ENCODE measurements around the gene SLF2. TPM values are rescaled to one million over a fixed set of nuclear protein-coding genes. Genes with fewer than 3 reads are reported as not detected.

SLF2 gene
- polyA plus RNA-seq, 4 donors: 31.4 to 47.1 (median 34.5) TPM

- no peak for DNase-seq (ENCODE audit: low read depth in 4 of 4, low spot score in 3 of 4)
Measured at GRCh38 chr10:100895346-100895745, 17.4 kb upstream of the SLF2 start.

GRCh38 chr10:100895896-100896295, 16.9 kb upstream of the SLF2 start:
- no peak for DNase-seq (ENCODE audit: low read depth in 4 of 4, low spot score in 3 of 4)

GRCh38 chr10:100896876-100897461, 15.8 kb upstream of the SLF2 start:
- no peak for DNase-seq (ENCODE audit: low read depth in 4 of 4, low spot score in 3 of 4)

- DNase-seq (ENCODE audit: low read depth in 4 of 4, low spot score in 3 of 4): no peak
Measured at GRCh38 chr10:100897976-100898375, 14.8 kb upstream of the SLF2 start.

GRCh38 chr10:100899171-100899570, 13.6 kb upstream of the SLF2 start:
- no peak for DNase-seq (ENCODE audit: low read depth in 4 of 4, low spot score in 3 of 4)

GRCh38 chr10:100901051-100901450, 11.7 kb upstream of the SLF2 start:
- no peak for DNase-seq (ENCODE audit: low read depth in 4 of 4, low spot score in 3 of 4)

- DNase-seq (ENCODE audit: low read depth in 4 of 4, low spot score in 3 of 4): no peak
Measured at GRCh38 chr10:100902622-100903021, 10.1 kb upstream of the SLF2 start.

- no peak for DNase-seq (ENCODE audit: low read depth in 4 of 4, low spot score in 3 of 4)
Measured at GRCh38 chr10:100904917-100905316, 7.8 kb upstream of the SLF2 start.

GRCh38 chr10:100907175-100907574, 5.6 kb upstream of the SLF2 start:
- no peak for DNase-seq (ENCODE audit: low read depth in 4 of 4, low spot score in 3 of 4)

- DNase-seq (ENCODE audit: low read depth in 4 of 4, low spot score in 3 of 4): no peak
Measured at GRCh38 chr10:100907773-100908363, 4.9 kb upstream of the SLF2 start.

- DNase-seq (ENCODE audit: low read depth in 4 of 4, low spot score in 3 of 4): no peak
Measured at GRCh38 chr10:100908378-100908777, 4.4 kb upstream of the SLF2 start.

GRCh38 chr10:100909501-100910263, 3.1 kb upstream of the SLF2 start:
- peak in 2 of 4 donors; percentile 37 to 39 for DNase-seq (ENCODE audit: low read depth in 4 of 4, low spot score in 3 of 4)

- DNase-seq (ENCODE audit: low read depth in 4 of 4, low spot score in 3 of 4): no peak
Measured at GRCh38 chr10:100911472-100911871, 1.3 kb upstream of the SLF2 start.

GRCh38 chr10:100912013-100912604, 654 bp upstream of the SLF2 start:
- DNase-seq (ENCODE audit: low read depth in 4 of 4, low spot score in 3 of 4): peak in 1 of 4 donors; percentile 24

GRCh38 chr10:100913470-100913865, 705 bp downstream of the SLF2 start:
- DNase-seq (ENCODE audit: low read depth in 4 of 4, low spot score in 3 of 4): no peak

- DNase-seq (ENCODE audit: low read depth in 4 of 4, low spot score in 3 of 4): no peak
Measured at GRCh38 chr10:100917071-100917470, 4.3 kb downstream of the SLF2 start.

- no peak for DNase-seq (ENCODE audit: low read depth in 4 of 4, low spot score in 3 of 4)
Measured at GRCh38 chr10:100923580-100923979, 10.8 kb downstream of the SLF2 start.

GRCh38 chr10:100927266-100927665, 14.5 kb downstream of the SLF2 start:
- DNase-seq (ENCODE audit: low read depth in 4 of 4, low spot score in 3 of 4): no peak

GRCh38 chr10:100928039-100928438, 15.3 kb downstream of the SLF2 start:
- no peak for DNase-seq (ENCODE audit: low read depth in 4 of 4, low spot score in 3 of 4)

GRCh38 chr10:100930368-100930767, 17.6 kb downstream of the SLF2 start:
- DNase-seq (ENCODE audit: low read depth in 4 of 4, low spot score in 3 of 4): no peak

- DNase-seq (ENCODE audit: low read depth in 4 of 4, low spot score in 3 of 4): no peak
Measured at GRCh38 chr10:100934084-100934659, 21.4 kb downstream of the SLF2 start.
